Trophoblast cell (in vitro differentiated cells and primary cell): Measurements from ENCODE around the gene CYGB.

Source experiments
- DNase-seq, 2 donors: peaks; one replicate each; pipeline ENCODE4 v3.0.0-alpha.2; 2016
- H2AFZ ChIP-seq: 2 replicates; pipeline ENCODE4 v1.6.1; 2013; ENCODE audit warnings: low read length, moderate library complexity, mild to moderate bottlenecking; ENCODE audit not compliant: insufficient read depth, poor library complexity
- H2AK5ac ChIP-seq: 2 replicates; pipeline ENCODE4 v1.6.1; 2013; ENCODE audit warnings: mild to moderate bottlenecking, low read length
- H2BK120ac ChIP-seq: 2 replicates; pipeline ENCODE4 v1.6.1; 2013; ENCODE audit warnings: low read length, mild to moderate bottlenecking, moderate library complexity; ENCODE audit not compliant: insufficient read depth, poor library complexity
- H2BK12ac ChIP-seq: 2 replicates; pipeline ENCODE4 v1.6.1; 2013; ENCODE audit warnings: mild to moderate bottlenecking, low read length, moderate library complexity
- H2BK5ac ChIP-seq: 2 replicates; pipeline ENCODE4 v1.6.1; 2013; ENCODE audit warnings: low read length, low read depth, moderate library complexity, mild to moderate bottlenecking; ENCODE audit not compliant: poor library complexity
- H3K14ac ChIP-seq: 2 replicates; pipeline ENCODE4 v1.6.1; 2013; ENCODE audit warnings: mild to moderate bottlenecking, low read length
- H3K18ac ChIP-seq: 2 replicates; pipeline ENCODE4 v1.6.1; 2013; ENCODE audit warnings: mild to moderate bottlenecking, low read length
- H3K23ac ChIP-seq: 2 replicates; pipeline ENCODE4 v1.6.1; 2013; ENCODE audit warnings: low read length
- H3K27ac ChIP-seq: 2 replicates; pipeline ENCODE4 v1.5.1; 2013; ENCODE audit warnings: low read depth, mild to moderate bottlenecking, inconsistent platforms, low read length, moderate library complexity
- H3K27me3 ChIP-seq: 2 replicates; pipeline ENCODE4 v1.6.1; 2013; ENCODE audit warnings: inconsistent platforms, mild to moderate bottlenecking, low read length, moderate library complexity; ENCODE audit not compliant: insufficient read depth
- H3K36me3 ChIP-seq, 2 experiments: 1 replicate in 1 of 2; 2 replicates in 1 of 2; pipeline ENCODE4 v1.6.1; 2013; ENCODE audit warnings: low read length in 2 of 2, mild to moderate bottlenecking in 2 of 2, moderate library complexity in 1 of 2; ENCODE audit not compliant: insufficient read depth in 2 of 2, control insufficient read depth in 1 of 2
- H3K4ac ChIP-seq: 2 replicates; pipeline ENCODE4 v1.6.1; 2013; ENCODE audit warnings: low read depth, mild to moderate bottlenecking, low read length, moderate library complexity
- H3K4me1 ChIP-seq, 2 experiments: 1 replicate in 1 of 2; 2 replicates in 1 of 2; pipeline ENCODE4 v1.6.1; 2013; ENCODE audit warnings: low read length in 2 of 2, mild to moderate bottlenecking in 2 of 2, moderate library complexity in 1 of 2; ENCODE audit not compliant: insufficient read depth in 2 of 2, control insufficient read depth in 1 of 2
- H3K4me2 ChIP-seq: 2 replicates; pipeline ENCODE4 v1.6.1; 2013; ENCODE audit warnings: inconsistent platforms, mild to moderate bottlenecking, low read length, moderate library complexity
- H3K4me3 ChIP-seq: 2 replicates; pipeline ENCODE4 v1.5.1; 2013; ENCODE audit warnings: mild to moderate bottlenecking, low read depth, low read length, inconsistent platforms
- H3K79me1 ChIP-seq: one replicate; pipeline ENCODE4 v1.6.1; 2013; ENCODE audit warnings: low read length
- H3K79me2 ChIP-seq: 2 replicates; pipeline ENCODE4 v1.6.1; 2013; ENCODE audit warnings: low read length, mild to moderate bottlenecking; ENCODE audit not compliant: control insufficient read depth, insufficient read depth, poor library complexity
- H3K9ac ChIP-seq: 2 replicates; pipeline ENCODE4 v1.6.1; 2013; ENCODE audit warnings: mild to moderate bottlenecking, low read length
- H3K9me3 ChIP-seq: 2 replicates; pipeline ENCODE4 v1.6.1; 2013; ENCODE audit warnings: low read depth, mild to moderate bottlenecking, control low read depth, inconsistent platforms, low read length; ENCODE audit not compliant: insufficient read depth
- H4K12ac ChIP-seq: 2 replicates; pipeline ENCODE4 v1.6.1; 2013; ENCODE audit warnings: low read depth, mild to moderate bottlenecking, low read length, moderate library complexity
- H4K8ac ChIP-seq: 2 replicates; pipeline ENCODE4 v1.6.1; 2013; ENCODE audit warnings: low read depth, mild to moderate bottlenecking, low read length, moderate library complexity
- H4K91ac ChIP-seq: one replicate; pipeline ENCODE4 v1.6.1; 2013; ENCODE audit warnings: low read depth, mild to moderate bottlenecking, low read length, moderate library complexity
- WGBS: extraction: QIAGEN DNeasy Blood & Tissue Kit; methylation state at CpG from one replicate; pipeline ENCODE4 v1.1.7; 2013; ENCODE audit warnings: missing lambda C conversion rate; ENCODE audit not compliant: insufficient read length, insufficient coverage; ENCODE audit errors: extremely low coverage; 5-methylcytosine and 5-hydroxymethylcytosine counted together

Gene CYGB

GRCh38 chr17:76491271-76492122 is 46.0 kb downstream of the CYGB start:
- H3K4ac ChIP-seq, result no peak overlapping the region
- H2AK5ac ChIP-seq, result no peak overlapping the region
- no peak overlapping the region for H3K27ac ChIP-seq
- no peak overlapping the region for H3K4me3 ChIP-seq
- no peak overlapping the region for H4K12ac ChIP-seq
- H3K4me1 ChIP-seq, result peaks cover 0 to 3% of the 10 kb centered on the region in 2 experiments
- H3K36me3 ChIP-seq, result no peaks in the 10 kb centered on the region
- no peak overlapping the region for H3K4me2 ChIP-seq
- H3K14ac ChIP-seq, result no peak overlapping the region
- no peak overlapping the region for H4K8ac ChIP-seq
- H4K91ac ChIP-seq, result no peak overlapping the region
- H3K18ac ChIP-seq, result no peak overlapping the region
- peak overlapping the region; percentile 30 for H2AFZ ChIP-seq
- no peak for DNase-seq
- H2BK5ac ChIP-seq, result no peak overlapping the region
- no peaks in the 10 kb centered on the region for H3K79me2 ChIP-seq
- H3K23ac ChIP-seq, result no peak overlapping the region
- no peak overlapping the region for H2BK120ac ChIP-seq
- no peak overlapping the region for H3K9ac ChIP-seq
- H3K79me1 ChIP-seq, result no peaks in the 10 kb centered on the region
- H2BK12ac ChIP-seq, result no peak overlapping the region
- no peaks in the 10 kb centered on the region for H3K27me3 ChIP-seq
- no CpG with 5 or more reads among the region's 17 CpGs for WGBS
- no peaks in the 10 kb centered on the region for H3K9me3 ChIP-seq

DNA sequence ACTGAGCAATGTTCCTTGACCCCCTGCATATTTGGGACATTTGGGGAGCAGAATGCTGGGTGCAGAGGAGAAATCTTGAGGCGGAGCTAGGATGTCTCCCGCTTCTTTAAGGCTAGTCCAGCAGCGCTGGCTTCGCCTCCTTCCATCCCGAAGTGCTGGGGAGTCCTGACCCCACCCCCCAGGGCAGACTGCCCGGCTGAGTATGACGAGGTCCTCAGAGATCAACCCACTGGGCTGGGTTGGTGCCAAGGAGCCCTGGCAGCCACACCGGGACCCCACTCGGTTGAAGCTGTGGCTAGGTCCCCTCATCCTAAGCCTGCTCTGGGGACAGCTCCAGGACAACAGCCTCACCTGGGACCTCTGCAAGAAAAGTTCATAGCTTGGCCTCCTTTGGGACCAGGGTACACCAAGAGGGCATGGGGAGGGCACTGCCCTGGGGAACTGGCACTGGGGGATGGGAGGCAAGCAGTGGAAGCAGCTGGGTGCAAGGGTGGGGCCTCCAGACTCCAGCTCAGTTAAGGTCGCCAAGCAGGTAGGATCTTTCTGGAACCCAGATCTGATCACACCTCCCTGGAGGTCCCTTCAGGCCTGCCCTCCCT is 47.3 kb downstream of the CYGB start:
- DNase-seq, result no peak
- no peak overlapping the region for H3K9ac ChIP-seq
- no peak overlapping the region for H4K91ac ChIP-seq
- no peak overlapping the region for H4K12ac ChIP-seq
- H3K79me1 ChIP-seq, result no peaks in the 10 kb centered on the region
- H3K14ac ChIP-seq, result no peak overlapping the region
- H3K4ac ChIP-seq, result no peak overlapping the region
- peaks cover 0 to 3% of the 10 kb centered on the region in 2 experiments for H3K4me1 ChIP-seq
- no peaks in the 10 kb centered on the region for H3K27me3 ChIP-seq
- no peak overlapping the region for H2BK120ac ChIP-seq
- H3K4me3 ChIP-seq, result no peak overlapping the region
- no peak overlapping the region for H2AFZ ChIP-seq
- H3K23ac ChIP-seq, result no peak overlapping the region
- H3K9me3 ChIP-seq, result no peaks in the 10 kb centered on the region
- H3K79me2 ChIP-seq, result no peaks in the 10 kb centered on the region
- H3K18ac ChIP-seq, result no peak overlapping the region
- no peaks in the 10 kb centered on the region for H3K36me3 ChIP-seq
- H2BK5ac ChIP-seq, result no peak overlapping the region
- no peak overlapping the region for H2BK12ac ChIP-seq
- H2AK5ac ChIP-seq, result no peak overlapping the region
- WGBS, result no CpG with 5 or more reads among the region's 10 CpGs
- H3K4me2 ChIP-seq, result no peak overlapping the region
- H4K8ac ChIP-seq, result no peak overlapping the region
- no peak overlapping the region for H3K27ac ChIP-seq

DNA sequence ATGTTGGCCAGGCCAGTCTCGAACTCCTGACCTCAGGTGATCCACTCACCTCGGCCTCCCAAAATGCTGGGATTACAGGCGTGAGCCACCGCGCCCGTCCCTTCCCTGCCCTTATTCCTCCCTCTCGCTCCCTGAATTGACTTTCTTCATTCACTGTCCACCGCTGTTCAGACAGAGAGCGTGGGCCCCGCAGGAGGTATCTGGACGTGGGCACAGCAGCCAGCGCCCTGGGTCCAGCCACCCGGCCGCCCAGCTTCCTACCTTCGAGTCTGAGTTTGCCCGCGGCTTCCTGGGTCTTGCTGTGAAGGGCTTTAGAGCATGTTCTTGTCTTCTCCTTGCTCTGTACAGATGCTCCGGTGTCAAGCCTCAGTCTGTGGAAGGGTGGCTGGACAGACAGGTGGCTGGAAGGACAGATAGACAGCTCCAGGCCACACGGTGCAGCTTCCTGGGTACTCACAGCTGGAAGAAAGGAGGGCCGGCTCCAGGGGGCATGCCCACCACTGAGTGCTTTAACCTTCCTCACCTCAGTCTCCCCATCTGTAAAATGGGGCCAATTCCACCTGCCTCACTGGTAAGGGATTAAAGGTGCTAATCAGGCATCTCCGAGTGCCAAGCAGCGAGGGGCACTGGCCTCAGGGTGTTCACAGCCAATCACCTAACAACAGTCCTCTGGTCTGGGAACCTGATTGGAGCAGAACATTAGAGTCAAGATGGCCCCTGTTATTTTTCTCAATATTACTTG is 49.9 kb downstream of the CYGB start:
- H2BK5ac ChIP-seq, result no peak overlapping the region
- no peak overlapping the region for H3K14ac ChIP-seq
- no peak overlapping the region for H4K91ac ChIP-seq
- no peaks in the 10 kb centered on the region for H3K27me3 ChIP-seq
- no peak overlapping the region for H3K4me2 ChIP-seq
- H3K4me1 ChIP-seq, result peaks cover 4 to 5% of the 10 kb centered on the region in 2 experiments
- no peak overlapping the region for H2AK5ac ChIP-seq
- no peak overlapping the region for H2BK12ac ChIP-seq
- no peak overlapping the region for H3K23ac ChIP-seq
- no CpG with 5 or more reads among the region's 22 CpGs for WGBS
- no peak overlapping the region for H2BK120ac ChIP-seq
- H3K9ac ChIP-seq, result no peak overlapping the region
- H4K8ac ChIP-seq, result no peak overlapping the region
- no peak overlapping the region for H3K4me3 ChIP-seq
- H3K27ac ChIP-seq, result no peak overlapping the region
- no peak overlapping the region for H2AFZ ChIP-seq
- H4K12ac ChIP-seq, result no peak overlapping the region
- no peaks in the 10 kb centered on the region for H3K79me1 ChIP-seq
- H3K9me3 ChIP-seq, result peaks cover 2% of the 10 kb centered on the region
- H3K18ac ChIP-seq, result no peak overlapping the region
- no peak overlapping the region for H3K4ac ChIP-seq
- no peak for DNase-seq
- no peaks in the 10 kb centered on the region for H3K36me3 ChIP-seq
- H3K79me2 ChIP-seq, result no peaks in the 10 kb centered on the region

DNA sequence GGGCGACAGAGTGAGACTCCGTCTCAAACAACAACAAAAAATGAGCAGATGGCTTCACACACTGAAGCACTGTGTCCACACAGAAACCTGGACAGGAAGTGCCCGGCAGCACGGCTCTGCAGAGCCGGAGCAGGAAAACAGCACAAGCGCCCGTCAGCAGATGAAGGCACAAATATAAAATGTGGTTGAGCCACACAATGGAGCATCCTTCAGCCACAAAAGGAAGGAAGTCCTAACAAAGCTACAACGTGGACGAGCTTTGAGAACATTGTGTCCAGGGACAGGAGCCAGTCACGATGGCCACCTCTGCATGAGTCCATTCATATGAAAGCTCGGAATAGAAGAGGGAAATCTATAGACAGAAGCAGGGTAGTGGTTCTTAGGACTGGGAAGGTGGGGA is 51.9 kb downstream of the CYGB start:
- Histone ChIP-seq H2BK5ac (no peak overlapping the region), H3K23ac (no peak overlapping the region), H3K79me2 (no peaks in the 10 kb centered on the region), H2AFZ (no peak overlapping the region), H3K79me1 (no peaks in the 10 kb centered on the region), H3K4ac (no peak overlapping the region), H3K27ac (no peak overlapping the region), H2BK120ac (no peak overlapping the region), H4K91ac (no peak overlapping the region), H2AK5ac (no peak overlapping the region), H3K14ac (no peak overlapping the region), H3K27me3 (no peaks in the 10 kb centered on the region), H3K4me2 (no peak overlapping the region), H3K4me3 (no peak overlapping the region), H2BK12ac (no peak overlapping the region), H3K18ac (no peak overlapping the region), H3K9me3 (peaks cover 2% of the 10 kb centered on the region), H4K8ac (no peak overlapping the region), H4K12ac (no peak overlapping the region), H3K9ac (no peak overlapping the region), H3K36me3 (no peaks in the 10 kb centered on the region), H3K4me1 (peaks cover 4 to 5% of the 10 kb centered on the region in 2 experiments)
- no peak for DNase-seq
- WGBS, result no CpG with 5 or more reads among the region's 11 CpGs
